ENCODE data around the gene UCMA.

GRCh38 chr10:13191362-13191761 lies 42.8 kb downstream of the UCMA start:
- TF ChIP-seq CTCF (conservative IDR thresholded peaks at IDR 0.05 in 1 of 2, IDR thresholded peaks at IDR 0.05 in 1 of 2; ENCODE audit: low read depth in 1 of 2, low read length in 2 of 2) (no peak), EZH2 (IDR thresholded peaks at IDR 0.05; ENCODE audit: low read length, missing control alignments) (no peak)
